ENCODE results near the gene ARHGAP25. TPM values are rescaled to one million over a fixed set of nuclear protein-coding genes. Genes with fewer than 3 reads are reported as not detected.

Gene ARHGAP25
- total and polyA plus RNA-seq, 2 experiments from 2014 or later: 1.9 to 2.0 TPM

DNA sequence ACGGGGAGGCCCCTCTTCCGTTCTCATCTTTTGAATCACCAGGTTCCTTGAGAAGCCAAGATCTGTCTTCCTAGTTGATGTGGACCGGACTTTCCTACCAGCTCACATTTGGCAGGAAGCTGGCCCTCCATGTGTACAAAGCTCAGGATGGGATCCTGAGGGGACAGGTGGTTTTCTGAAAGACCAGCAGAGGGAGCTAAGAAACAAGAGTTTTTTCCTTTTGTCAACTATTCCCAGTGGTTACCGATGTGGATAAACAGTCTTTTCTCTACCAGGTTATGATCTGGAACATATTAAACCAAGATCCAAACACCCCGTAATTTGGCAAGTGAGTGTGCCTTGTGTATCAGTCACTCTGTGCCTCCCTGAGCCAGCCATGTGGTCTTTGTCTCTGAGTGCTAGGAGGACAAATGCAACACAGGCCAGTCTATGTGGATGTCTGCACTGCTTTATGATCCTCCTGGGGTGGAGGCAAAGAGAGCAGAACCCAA, 25.1 kb upstream of the ARHGAP25 start:
- ATAC-seq (peak; percentile 92), DNase-seq (ENCODE audit: low spot score) (peak; percentile 86)
- Mint-ChIP-seq H3K4me3 (no peak overlapping the region), H3K4me1 (peaks cover 5% of the 10 kb centered on the region; the same call in 2 of the 3 replicates), H3K36me3 (ENCODE audit: low read depth) (no peaks in the 10 kb centered on the region), H3K9me3 (no peaks in the 10 kb centered on the region), H3K27me3 (ENCODE audit: insufficient read depth, low read depth, poor library complexity) (peaks cover 1% of the 10 kb centered on the region), H3K27ac (no peak overlapping the region)
- Histone ChIP-seq H3K4me2 (no peak overlapping the region), H3K36me3 (ENCODE audit: insufficient read depth) (no peaks in the 10 kb centered on the region), H3K4me1 (ENCODE audit: insufficient read depth) (no peaks in the 10 kb centered on the region), H3F3A (replicated peaks; ENCODE audit: low read depth) (no peaks in the 10 kb centered on the region), H3K9me2 (ENCODE audit: insufficient read depth) (no peaks in the 10 kb centered on the region), H3K27ac (ENCODE audit: low read depth) (no peak overlapping the region), H3K4me3 (no peak overlapping the region), H2AFZ (no peak overlapping the region), H3K27me3 (ENCODE audit: insufficient read depth) (no peaks in the 10 kb centered on the region), H3K79me2 (replicated peaks; ENCODE audit: insufficient read depth) (no peaks in the 10 kb centered on the region), H4K20me1 (replicated peaks; ENCODE audit: insufficient read depth) (no peaks in the 10 kb centered on the region)
- TF ChIP-seq NANOG (IDR thresholded peaks at IDR 0.05; ENCODE audit: borderline replicate concordance): no peak
- TF ChIP-seq EZH2 (IDR thresholded peaks at IDR 0.05; ENCODE audit: low read depth, unreplicated experiment): no peak
- TF ChIP-seq JUNB (IDR thresholded peaks at IDR 0.05; ENCODE audit: unreplicated experiment): no peak
- no peak for TF ChIP-seq POLR2AphosphoS5 (IDR thresholded peaks at IDR 0.05; ENCODE audit: low read depth)
- no peak for TF ChIP-seq CREB1 (CRISPR knock-in tag; IDR thresholded peaks at IDR 0.05; ENCODE audit: low read depth)
- TF ChIP-seq, protein P1, sequence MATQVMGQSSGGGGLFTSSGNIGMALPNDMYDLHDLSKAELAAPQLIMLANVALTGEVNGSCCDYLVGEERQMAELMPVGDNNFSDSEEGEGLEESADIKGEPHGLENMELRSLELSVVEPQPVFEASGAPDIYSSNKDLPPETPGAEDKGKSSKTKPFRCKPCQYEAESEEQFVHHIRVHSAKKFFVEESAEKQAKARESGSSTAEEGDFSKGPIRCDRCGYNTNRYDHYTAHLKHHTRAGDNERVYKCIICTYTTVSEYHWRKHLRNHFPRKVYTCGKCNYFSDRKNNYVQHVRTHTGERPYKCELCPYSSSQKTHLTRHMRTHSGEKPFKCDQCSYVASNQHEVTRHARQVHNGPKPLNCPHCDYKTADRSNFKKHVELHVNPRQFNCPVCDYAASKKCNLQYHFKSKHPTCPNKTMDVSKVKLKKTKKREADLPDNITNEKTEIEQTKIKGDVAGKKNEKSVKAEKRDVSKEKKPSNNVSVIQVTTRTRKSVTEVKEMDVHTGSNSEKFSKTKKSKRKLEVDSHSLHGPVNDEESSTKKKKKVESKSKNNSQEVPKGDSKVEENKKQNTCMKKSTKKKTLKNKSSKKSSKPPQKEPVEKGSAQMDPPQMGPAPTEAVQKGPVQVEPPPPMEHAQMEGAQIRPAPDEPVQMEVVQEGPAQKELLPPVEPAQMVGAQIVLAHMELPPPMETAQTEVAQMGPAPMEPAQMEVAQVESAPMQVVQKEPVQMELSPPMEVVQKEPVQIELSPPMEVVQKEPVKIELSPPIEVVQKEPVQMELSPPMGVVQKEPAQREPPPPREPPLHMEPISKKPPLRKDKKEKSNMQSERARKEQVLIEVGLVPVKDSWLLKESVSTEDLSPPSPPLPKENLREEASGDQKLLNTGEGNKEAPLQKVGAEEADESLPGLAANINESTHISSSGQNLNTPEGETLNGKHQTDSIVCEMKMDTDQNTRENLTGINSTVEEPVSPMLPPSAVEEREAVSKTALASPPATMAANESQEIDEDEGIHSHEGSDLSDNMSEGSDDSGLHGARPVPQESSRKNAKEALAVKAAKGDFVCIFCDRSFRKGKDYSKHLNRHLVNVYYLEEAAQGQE (IDR thresholded peaks at IDR 0.05; ENCODE audit: unreplicated experiment): no peak
- no peak for TF ChIP-seq ZNF331 (CRISPR knock-in tag; IDR thresholded peaks at IDR 0.05; ENCODE audit: low read depth)
- TF ChIP-seq ZNF114 (CRISPR knock-in tag; IDR thresholded peaks at IDR 0.05): no peak
- TF ChIP-seq, protein P2, sequence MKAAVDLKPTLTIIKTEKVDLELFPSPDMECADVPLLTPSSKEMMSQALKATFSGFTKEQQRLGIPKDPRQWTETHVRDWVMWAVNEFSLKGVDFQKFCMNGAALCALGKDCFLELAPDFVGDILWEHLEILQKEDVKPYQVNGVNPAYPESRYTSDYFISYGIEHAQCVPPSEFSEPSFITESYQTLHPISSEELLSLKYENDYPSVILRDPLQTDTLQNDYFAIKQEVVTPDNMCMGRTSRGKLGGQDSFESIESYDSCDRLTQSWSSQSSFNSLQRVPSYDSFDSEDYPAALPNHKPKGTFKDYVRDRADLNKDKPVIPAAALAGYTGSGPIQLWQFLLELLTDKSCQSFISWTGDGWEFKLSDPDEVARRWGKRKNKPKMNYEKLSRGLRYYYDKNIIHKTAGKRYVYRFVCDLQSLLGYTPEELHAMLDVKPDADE (IDR thresholded peaks at IDR 0.05): no peak
- TF ChIP-seq EZH2phosphoT487 (IDR thresholded peaks at IDR 0.05; ENCODE audit: unreplicated experiment): no peak
- TF ChIP-seq, protein P3, sequence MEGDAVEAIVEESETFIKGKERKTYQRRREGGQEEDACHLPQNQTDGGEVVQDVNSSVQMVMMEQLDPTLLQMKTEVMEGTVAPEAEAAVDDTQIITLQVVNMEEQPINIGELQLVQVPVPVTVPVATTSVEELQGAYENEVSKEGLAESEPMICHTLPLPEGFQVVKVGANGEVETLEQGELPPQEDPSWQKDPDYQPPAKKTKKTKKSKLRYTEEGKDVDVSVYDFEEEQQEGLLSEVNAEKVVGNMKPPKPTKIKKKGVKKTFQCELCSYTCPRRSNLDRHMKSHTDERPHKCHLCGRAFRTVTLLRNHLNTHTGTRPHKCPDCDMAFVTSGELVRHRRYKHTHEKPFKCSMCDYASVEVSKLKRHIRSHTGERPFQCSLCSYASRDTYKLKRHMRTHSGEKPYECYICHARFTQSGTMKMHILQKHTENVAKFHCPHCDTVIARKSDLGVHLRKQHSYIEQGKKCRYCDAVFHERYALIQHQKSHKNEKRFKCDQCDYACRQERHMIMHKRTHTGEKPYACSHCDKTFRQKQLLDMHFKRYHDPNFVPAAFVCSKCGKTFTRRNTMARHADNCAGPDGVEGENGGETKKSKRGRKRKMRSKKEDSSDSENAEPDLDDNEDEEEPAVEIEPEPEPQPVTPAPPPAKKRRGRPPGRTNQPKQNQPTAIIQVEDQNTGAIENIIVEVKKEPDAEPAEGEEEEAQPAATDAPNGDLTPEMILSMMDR (conservative IDR thresholded peaks at IDR 0.05; ENCODE audit: low read depth in 2 of 2): peak; percentile 71 to 79
- no peak for TF ChIP-seq STAT1 (IDR thresholded peaks at IDR 0.05; ENCODE audit: unreplicated experiment)
- TF ChIP-seq, protein P4, sequence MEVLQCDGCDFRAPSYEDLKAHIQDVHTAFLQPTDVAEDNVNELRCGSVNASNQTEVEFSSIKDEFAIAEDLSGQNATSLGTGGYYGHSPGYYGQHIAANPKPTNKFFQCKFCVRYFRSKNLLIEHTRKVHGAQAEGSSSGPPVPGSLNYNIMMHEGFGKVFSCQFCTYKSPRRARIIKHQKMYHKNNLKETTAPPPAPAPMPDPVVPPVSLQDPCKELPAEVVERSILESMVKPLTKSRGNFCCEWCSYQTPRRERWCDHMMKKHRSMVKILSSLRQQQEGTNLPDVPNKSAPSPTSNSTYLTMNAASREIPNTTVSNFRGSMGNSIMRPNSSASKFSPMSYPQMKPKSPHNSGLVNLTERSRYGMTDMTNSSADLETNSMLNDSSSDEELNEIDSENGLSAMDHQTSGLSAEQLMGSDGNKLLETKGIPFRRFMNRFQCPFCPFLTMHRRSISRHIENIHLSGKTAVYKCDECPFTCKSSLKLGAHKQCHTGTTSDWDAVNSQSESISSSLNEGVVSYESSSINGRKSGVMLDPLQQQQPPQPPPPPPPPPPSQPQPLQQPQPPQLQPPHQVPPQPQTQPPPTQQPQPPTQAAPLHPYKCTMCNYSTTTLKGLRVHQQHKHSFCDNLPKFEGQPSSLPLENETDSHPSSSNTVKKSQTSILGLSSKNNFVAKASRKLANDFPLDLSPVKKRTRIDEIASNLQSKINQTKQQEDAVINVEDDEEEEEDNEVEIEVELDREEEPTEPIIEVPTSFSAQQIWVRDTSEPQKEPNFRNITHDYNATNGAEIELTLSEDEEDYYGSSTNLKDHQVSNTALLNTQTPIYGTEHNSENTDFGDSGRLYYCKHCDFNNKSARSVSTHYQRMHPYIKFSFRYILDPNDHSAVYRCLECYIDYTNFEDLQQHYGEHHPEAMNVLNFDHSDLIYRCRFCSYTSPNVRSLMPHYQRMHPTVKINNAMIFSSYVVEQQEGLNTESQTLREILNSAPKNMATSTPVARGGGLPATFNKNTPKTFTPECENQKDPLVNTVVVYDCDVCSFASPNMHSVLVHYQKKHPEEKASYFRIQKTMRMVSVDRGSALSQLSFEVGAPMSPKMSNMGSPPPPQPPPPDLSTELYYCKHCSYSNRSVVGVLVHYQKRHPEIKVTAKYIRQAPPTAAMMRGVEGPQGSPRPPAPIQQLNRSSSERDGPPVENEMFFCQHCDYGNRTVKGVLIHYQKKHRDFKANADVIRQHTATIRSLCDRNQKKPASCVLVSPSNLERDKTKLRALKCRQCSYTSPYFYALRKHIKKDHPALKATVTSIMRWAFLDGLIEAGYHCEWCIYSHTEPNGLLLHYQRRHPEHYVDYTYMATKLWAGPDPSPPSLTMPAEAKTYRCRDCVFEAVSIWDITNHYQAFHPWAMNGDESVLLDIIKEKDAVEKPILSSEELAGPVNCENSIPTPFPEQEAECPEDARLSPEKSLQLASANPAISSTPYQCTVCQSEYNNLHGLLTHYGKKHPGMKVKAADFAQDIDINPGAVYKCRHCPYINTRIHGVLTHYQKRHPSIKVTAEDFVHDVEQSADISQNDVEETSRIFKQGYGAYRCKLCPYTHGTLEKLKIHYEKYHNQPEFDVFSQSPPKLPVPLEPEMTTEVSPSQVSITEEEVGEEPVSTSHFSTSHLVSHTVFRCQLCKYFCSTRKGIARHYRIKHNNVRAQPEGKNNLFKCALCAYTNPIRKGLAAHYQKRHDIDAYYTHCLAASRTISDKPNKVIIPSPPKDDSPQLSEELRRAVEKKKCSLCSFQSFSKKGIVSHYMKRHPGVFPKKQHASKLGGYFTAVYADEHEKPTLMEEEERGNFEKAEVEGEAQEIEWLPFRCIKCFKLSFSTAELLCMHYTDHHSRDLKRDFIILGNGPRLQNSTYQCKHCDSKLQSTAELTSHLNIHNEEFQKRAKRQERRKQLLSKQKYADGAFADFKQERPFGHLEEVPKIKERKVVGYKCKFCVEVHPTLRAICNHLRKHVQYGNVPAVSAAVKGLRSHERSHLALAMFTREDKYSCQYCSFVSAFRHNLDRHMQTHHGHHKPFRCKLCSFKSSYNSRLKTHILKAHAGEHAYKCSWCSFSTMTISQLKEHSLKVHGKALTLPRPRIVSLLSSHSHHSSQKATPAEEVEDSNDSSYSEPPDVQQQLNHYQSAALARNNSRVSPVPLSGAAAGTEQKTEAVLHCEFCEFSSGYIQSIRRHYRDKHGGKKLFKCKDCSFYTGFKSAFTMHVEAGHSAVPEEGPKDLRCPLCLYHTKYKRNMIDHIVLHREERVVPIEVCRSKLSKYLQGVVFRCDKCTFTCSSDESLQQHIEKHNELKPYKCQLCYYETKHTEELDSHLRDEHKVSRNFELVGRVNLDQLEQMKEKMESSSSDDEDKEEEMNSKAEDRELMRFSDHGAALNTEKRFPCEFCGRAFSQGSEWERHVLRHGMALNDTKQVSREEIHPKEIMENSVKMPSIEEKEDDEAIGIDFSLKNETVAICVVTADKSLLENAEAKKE (CRISPR knock-in tag; IDR thresholded peaks at IDR 0.05): peak; percentile 83
